Upper lobe of right lung (tissue), 1 donor: ENCODE data around the gene CFAP43. TPM values are rescaled to one million over a fixed set of nuclear protein-coding genes. Genes with fewer than 3 reads are reported as not detected.

Source experiments
- ATAC-seq: fragments of 200-7000 bp; cut with Tn5 transposase; one replicate; pipeline ENCODE4 v1.9.1; 2020; ENCODE audit warnings: mild to moderate bottlenecking, moderate library complexity
- DNase-seq: peaks from one replicate; pipeline ENCODE4 v3.0.0-alpha.2; 2020
- H3K27ac ChIP-seq: fragments of 200-600 bp; one replicate; pipeline ENCODE4 v1.8.0; 2022
- H3K27me3 ChIP-seq: fragments of 200-600 bp; one replicate; pipeline ENCODE4 v1.8.0; 2022; ENCODE audit warnings: mild to moderate bottlenecking
- H3K36me3 ChIP-seq: fragments of 200-600 bp; one replicate; pipeline ENCODE4 v1.8.0; 2022
- H3K4me1 ChIP-seq: fragments of 200-600 bp; one replicate; pipeline ENCODE4 v1.8.0; 2022
- H3K4me3 ChIP-seq: fragments of 200-600 bp; one replicate; pipeline ENCODE4 v1.8.0; 2022; ENCODE audit warnings: mild to moderate bottlenecking
- H3K9me3 ChIP-seq: fragments of 200-600 bp; one replicate; pipeline ENCODE4 v1.8.0; 2022
- CTCF ChIP-seq: fragments of 200-600 bp; IDR thresholded peaks from one replicate; pipeline ENCODE4 v1.8.0; 2022; ENCODE audit warnings: antibody characterized with exemption
- intact Hi-C: fragments of 100-400 bp; cut with DNase I; formaldehyde crosslinking; loops from one replicate; pipeline ENCODE4 v1.11.0; 2022
- total RNA-seq: library from RNA; stranded (reverse); fragmentation: NEBNext Ultra II Directional; extraction: Animal tissue kit (Norgen Biotek cat#: 25700); gene quantifications from one replicate; pipeline ENCODE4 v1.2.1, GENCODE V29; 2021
- donor health status: DM: no; HTN: yes; CAD: no; lungs with severe emphysema.

CFAP43 gene
- total RNA-seq, 1 donor from 2014 or later = 0.75 TPM

- H3K27me3 ChIP-seq = no peaks in the 10 kb centered on the region
- no peak for TF ChIP-seq CTCF
- ATAC-seq (no peak), DNase-seq (no peak)
- H3K4me1 ChIP-seq = no peaks in the 10 kb centered on the region
- intact Hi-C loops = no loop called here
- no peak overlapping the region for H3K27ac ChIP-seq
- H3K4me3 ChIP-seq = no peak overlapping the region
- no peaks in the 10 kb centered on the region for H3K9me3 ChIP-seq
- H3K36me3 ChIP-seq = no peaks in the 10 kb centered on the region
These were observed 15.5 kb downstream of the CFAP43 start for GRCh38 chr10:104216631-104217030.

- no peaks in the 10 kb centered on the region for H3K27me3 ChIP-seq
- H3K4me3 ChIP-seq = no peak overlapping the region
- no peaks in the 10 kb centered on the region for H3K4me1 ChIP-seq
- peak; percentile 75 for ATAC-seq
- no peak overlapping the region for H3K27ac ChIP-seq
- no peak for DNase-seq
- TF ChIP-seq CTCF = peak; percentile 65
- intact Hi-C loops = no loop called here
- H3K9me3 ChIP-seq = no peaks in the 10 kb centered on the region
- H3K36me3 ChIP-seq = no peaks in the 10 kb centered on the region
These were observed 22.5 kb downstream of the CFAP43 start for GRCh38 chr10:104209575-104210198.

GRCh38 chr10:104208730-104209129 is 23.4 kb downstream of the CFAP43 start:
- Histone ChIP-seq H3K4me1 (no peaks in the 10 kb centered on the region), H3K36me3 (no peaks in the 10 kb centered on the region), H3K27me3 (no peaks in the 10 kb centered on the region), H3K9me3 (no peaks in the 10 kb centered on the region), H3K27ac (no peak overlapping the region), H3K4me3 (no peak overlapping the region)
- ATAC-seq (no peak), DNase-seq (no peak)
- no peak for TF ChIP-seq CTCF
- intact Hi-C loops = no loop called here

- H3K27ac ChIP-seq = no peak overlapping the region
- no peaks in the 10 kb centered on the region for H3K4me1 ChIP-seq
- no peaks in the 10 kb centered on the region for H3K9me3 ChIP-seq
- no peak for TF ChIP-seq CTCF
- DNase-seq (no peak), ATAC-seq (no peak)
- H3K4me3 ChIP-seq = no peak overlapping the region
- H3K27me3 ChIP-seq = no peaks in the 10 kb centered on the region
- H3K36me3 ChIP-seq = no peaks in the 10 kb centered on the region
- intact Hi-C loops = no loop called here
These were observed 29.9 kb downstream of the CFAP43 start for GRCh38 chr10:104202231-104202630.

- H3K27me3 ChIP-seq = no peaks in the 10 kb centered on the region
- TF ChIP-seq CTCF = no peak
- DNase-seq (no peak), ATAC-seq (no peak)
- H3K9me3 ChIP-seq = no peaks in the 10 kb centered on the region
- no peak overlapping the region for H3K27ac ChIP-seq
- no peak overlapping the region for H3K4me3 ChIP-seq
- intact Hi-C loops = no loop called here
- no peaks in the 10 kb centered on the region for H3K4me1 ChIP-seq
- H3K36me3 ChIP-seq = no peaks in the 10 kb centered on the region
These were observed 30.5 kb downstream of the CFAP43 start for GRCh38 chr10:104201636-104202035.

GRCh38 chr10:104199567-104199966 is 32.6 kb downstream of the CFAP43 start:
- intact Hi-C loops = no loop called here
- H3K27ac ChIP-seq = no peak overlapping the region
- H3K36me3 ChIP-seq = no peaks in the 10 kb centered on the region
- TF ChIP-seq CTCF = no peak
- H3K9me3 ChIP-seq = no peaks in the 10 kb centered on the region
- H3K4me3 ChIP-seq = no peak overlapping the region
- no peaks in the 10 kb centered on the region for H3K4me1 ChIP-seq
- DNase-seq (no peak), ATAC-seq (no peak)
- no peaks in the 10 kb centered on the region for H3K27me3 ChIP-seq
